ENCODE results near the gene NCOA6.
A peak's percentile ranks its signal among the peaks of the same experiment; 100 is the strongest.

NCOA6 gene

DNA sequence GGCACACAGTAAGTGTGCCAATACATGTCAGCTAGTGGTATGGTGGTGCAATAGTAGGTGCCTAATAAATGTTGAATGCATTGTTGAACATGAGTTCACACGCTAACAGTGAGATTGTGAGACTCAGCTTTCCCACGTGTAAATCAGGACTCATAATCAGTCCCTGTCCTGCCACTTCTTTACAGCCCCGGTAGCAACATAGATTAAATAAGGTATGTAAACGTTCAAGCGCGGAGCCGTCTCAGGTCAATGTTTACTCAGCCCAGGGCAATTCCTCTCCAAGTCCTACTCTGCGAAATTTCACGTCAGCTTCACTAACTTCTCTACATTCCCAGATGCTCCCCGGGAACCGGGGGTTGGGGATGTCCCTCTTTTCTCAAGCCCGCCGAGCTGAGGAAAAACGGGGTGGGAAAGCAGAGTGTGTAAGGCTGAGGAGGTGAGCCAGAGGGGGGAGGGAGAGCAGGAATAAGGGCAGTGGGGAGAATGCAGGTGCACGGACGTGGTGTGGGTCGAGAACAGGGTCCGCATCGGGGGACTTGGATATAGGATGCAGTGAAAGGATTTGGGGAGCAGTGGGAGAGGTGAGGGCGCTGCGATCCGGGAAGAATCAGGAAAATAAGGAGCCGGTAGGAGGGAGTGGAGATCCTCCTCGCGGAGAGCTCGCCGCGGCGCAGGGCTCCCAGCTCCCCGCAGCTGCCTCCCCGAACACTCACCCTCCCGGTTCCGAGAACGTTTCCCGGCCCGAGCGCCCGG is 121.9 kb downstream of the NCOA6 start:
- DNase-seq: peak; percentile 53 to 69 (median 61)

DNA sequence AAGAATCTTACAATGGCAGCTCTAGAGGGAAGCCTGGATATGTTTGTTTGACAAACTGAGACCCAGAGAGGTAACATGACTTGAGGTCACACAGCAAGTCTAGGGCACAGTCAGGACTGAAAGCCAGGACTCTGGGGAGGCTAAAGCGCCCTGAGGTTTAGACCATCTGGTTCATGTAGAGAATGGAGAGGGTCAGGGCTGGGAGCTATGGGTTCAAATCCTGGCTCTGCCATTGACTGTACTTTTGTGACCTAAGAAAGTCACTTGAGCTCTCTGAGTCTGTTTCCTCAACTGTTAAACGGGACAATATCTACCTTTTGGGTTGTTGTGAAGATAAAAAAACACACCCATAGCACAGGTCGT is 122.4 kb downstream of the NCOA6 start:
- DNase-seq: no peak

DNA sequence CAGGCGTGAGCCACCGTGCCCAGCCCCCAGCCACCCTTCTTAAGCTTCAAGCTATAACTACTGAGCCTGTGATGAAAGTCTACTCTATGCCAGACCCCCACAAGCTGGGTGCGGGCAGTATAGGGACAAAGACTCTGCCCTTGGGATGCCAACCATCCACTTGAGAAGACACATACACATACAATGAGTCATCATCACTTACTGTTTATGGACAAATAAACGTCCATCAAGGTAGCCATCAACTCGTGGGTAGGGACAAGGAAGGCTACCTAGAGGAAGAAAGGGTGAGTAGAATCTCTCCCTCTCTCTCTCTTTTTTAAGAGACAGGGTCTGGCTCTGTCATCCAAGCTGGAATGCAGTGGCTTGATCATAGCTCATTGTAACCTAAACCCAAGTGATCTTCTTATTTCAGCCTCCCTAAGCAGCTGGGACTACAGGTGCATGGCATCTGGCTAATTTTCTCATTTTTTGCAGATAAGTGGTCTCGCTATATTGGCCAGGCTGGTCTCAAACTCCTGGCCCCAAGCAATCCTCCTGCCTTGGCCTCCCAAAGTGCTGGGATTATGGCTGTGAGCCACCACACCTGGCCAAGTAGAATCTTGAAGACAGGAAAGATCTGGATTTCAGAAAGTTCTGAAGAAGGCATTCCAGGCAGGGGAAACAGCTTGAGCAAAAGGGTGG is 123.9 kb downstream of the NCOA6 start:
- no peak for DNase-seq

DNA sequence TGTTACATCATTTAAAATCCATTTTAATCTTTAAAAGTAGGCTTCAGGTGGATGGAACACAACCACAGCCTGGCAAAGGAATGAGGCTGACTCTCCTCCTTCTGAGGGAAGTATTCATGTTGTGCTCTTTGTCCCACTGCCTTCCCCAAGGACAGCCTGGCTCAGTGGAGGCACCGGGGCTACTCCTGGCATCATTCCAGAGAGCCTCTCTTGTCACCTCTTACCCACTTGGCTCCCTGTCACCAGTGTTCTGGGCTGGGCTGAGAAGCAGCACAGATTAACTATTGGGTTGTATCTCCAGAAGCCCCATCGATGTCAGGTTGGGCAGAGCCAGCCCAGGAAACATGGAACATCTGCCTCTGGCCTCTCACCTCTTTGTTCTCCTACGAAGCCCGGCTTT is 132.0 kb downstream of the NCOA6 start:
- no peak for DNase-seq

DNA sequence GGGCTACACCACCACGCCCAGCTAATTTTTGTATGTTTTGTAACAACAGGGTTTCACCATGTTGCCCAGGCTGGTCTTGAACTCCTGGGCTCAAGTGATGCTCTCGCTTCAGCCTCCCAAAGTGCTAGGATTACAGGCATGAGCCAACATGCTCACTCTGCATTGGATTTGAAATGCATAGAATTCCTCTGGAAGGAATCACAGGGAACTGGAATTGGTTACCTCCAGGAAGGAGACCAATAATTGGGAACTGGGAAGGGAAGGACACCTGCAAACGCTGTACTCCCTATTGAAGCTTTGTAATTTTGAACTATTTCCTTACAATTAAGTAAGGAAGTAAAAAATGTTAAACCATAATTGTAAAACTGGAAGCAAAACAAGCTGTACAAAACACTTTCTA is 133.6 kb downstream of the NCOA6 start:
- no peak for DNase-seq

DNA sequence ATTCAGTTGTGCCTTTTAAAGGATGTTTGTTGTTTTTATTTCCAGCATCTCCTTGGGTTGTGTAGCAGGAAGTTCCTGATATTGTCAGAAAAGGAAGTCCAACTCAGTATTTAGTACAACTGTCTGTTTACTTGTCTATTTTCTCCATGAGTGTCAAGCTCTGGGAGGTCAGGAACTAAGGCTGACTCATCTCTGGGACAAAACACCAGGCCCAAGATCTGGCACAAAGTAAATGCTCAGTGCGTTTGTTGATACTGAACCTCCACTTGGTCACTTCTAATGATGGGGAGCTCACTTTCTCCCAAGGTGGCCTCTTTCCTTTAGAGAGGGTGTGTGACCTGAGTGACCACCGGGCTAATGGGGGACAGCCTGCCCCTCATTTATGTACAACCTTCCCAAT is 136.0 kb downstream of the NCOA6 start:
- peak; percentile 45 to 67 (median 60) for DNase-seq

DNA sequence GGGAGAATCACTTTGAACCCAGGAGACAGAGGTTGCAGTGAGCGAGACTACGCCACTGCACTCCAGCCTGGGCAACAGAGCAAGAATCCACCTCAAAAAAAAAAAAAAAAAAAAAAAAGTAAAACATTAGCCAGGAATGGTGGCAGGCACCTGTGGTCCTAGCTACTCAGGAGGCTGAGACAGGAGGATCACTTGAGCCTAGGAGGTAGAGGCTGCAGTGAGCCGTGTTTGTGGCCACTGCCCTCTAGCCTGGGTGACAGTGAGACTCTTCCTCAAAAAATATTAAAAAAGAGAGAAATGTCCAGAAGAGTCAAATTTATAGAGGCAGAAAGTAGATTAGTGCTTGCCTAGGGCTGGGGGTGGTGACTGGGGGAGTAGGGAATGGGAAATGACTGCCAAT is 141.8 kb downstream of the NCOA6 start:
- no peak for DNase-seq

DNA sequence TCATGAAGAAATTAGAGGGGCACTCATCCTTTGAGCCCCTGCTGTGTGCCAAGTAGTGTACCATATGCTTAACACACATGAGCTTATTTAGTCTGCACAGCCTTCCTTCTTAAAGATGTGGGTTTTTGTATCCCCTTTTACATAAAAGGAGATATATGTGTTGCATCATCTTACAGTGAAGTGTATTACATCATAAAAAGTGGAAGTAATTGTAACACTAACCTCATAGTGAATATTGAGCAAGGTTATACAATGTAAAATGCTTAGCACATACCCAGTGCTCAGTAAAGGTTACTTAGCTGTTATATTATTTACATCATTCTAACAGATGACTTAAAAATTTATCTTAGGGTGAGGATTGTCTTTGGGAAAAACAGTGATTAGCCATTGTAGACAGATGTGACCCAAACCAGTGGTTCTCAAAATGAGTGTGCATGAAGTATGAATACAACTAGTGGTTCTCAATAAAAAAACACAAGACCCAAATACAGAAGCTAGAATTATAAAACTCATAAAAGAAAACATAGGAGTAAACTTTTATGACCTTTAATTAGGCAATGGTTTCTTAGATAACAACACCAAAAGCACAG is 144.8 kb downstream of the NCOA6 start:
- peak; percentile 31 to 82 (median 82) for DNase-seq

DNA sequence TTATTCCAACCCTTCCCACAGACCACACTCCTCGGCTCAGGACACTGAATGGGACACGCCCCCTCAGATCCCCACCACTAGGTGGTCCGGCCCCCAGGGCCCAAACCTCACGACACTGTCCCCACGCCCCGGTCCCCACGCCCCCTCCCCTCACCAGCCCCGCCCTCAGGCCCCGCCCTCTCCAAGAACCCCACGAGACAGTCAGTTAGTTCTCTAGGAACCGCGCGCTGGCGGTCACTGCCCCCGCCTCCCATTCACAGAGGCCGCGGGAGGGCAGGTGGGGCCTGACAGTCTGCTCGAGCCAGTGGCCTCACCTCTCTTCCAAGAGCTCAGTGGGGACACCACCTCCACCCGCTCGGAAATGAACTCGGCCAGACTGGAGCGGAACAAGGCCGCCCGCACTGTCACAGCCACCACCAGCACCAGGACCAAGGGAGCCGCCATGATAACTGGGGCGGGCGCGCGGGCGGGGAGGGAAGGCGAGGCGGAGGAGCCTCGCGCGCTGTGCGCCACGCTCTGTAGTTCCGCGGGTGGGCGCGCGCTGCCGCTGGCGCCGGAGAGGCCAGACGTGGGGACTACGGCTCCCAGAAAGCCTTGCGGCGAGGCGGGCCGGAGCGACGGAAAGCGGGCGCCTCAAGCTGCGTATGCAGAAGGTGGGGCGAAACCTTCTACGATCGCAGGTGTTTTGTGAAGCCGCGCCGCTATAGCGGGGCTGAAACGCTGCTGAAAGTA is 148.6 kb downstream of the NCOA6 start, which contains the start of gene PIGU:
Gene PIGU, minus strand, starts transcription at position 451 of the 732 bp plus-strand sequence. Its CDS starts 7 bp downstream, at position 444.
- DNase-seq: peak; percentile 95 to 99 (median 99)

DNA sequence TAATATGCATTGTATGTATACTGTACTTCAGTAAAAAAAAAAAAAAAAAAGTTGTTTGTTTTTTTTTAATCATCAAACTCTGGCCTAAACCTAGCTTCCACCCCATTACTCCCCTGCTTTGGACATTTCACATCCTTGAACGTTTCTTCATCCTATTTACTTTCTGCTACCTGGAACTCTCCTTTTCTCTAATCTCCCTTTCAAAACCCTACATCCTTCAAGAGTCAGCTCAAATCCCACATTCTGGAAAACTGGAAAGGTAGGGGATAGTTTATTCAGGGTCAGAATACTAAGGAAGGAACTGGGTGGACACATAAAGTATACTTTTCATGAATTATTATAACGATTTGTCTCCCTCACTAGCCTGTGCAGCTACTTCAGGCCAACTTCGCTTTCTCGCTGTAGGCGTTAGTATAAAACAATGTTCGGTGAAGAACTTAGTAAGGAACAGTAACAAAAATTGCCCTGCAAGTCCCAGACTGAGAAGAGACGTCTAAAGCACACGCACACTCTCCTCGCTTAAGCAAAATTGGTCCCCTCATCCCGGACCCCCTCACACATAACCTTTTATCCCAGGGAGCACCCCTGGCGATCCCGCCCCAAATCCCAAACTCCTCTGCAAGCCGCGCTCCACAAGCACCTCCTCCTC is 149.3 kb downstream of the NCOA6 start:
- peak in 1 of 3 donors; percentile 14 for DNase-seq

DNA sequence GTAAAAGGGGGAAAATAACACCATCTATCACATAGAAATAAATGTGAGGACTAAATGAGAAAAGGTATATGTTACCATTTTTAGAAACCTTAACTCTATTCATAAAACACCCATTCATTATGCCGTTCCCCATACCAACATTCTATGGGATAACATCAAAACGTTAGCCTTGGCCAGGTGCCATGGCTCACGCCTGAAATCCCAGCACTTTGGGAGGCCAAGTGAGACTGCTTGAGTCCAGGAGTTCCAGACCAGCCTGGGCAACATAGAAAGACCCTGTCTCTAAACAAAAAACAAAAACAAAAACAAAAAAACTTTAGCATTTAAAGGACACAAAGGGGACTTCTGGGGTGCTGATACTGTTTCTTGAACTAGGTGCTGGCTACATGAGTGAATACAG is 149.9 kb downstream of the NCOA6 start:
- no peak for DNase-seq

DNA sequence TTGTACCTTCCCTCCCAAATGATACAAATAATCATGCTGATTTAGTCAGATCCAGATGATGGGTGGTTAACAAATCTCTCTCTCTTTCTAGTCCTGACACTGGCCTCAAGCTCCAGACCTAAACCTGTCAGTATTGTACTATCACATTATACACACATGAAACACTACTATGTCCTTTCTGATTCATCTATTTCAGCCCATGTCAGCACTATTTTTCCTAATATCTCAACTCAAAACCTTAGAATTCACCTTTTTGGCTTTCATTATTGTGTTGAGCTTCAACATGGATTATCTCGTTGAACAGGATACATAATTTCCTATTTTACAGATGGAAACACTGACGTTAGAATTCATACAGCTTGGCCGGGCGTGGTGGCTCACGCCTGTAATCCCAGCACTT is 152.0 kb downstream of the NCOA6 start:
- DNase-seq: no peak

DNA sequence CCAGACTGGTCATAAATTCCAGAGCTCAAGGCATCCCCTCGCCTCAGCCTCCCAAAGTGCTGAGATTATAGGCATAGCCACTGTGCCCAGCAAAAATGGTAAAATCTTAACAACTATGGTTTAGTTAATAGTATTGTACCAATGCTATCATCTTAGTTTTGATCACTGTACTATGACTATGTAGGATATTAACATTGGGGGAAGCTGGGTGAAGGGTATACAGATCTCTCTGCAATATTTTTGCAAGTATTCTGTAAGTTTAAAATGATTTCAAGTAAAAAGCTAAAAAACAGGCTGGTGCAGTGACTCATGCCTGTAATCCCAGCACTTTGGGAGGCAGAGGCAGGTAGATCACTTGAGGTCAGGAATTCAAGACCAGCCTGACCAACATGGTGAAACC is 156.4 kb downstream of the NCOA6 start:
- no peak for DNase-seq
